ENCODE results near the gene MAP6. TPM values are rescaled to one million over a fixed set of nuclear protein-coding genes. Genes with fewer than 3 reads are reported as not detected.
A peak's percentile ranks its signal among the peaks of the same experiment; 100 is the strongest.

The MAP6 gene
- total and polyA plus RNA-seq, 9 of the 15 experiments (the other 6 are each of a cell fraction or from before 2014, with no cell fraction given): not detected

- TF ChIP-seq YBX1 (IDR thresholded peaks at IDR 0.05) (no peak), TFAM (CRISPR knock-in tag; conservative IDR thresholded peaks at IDR 0.05) (no peak), AFF1 (IDR thresholded peaks at IDR 0.05; ENCODE audit: low read depth in 1 of 2, partially characterized antibody in 2 of 2) (no peak), CTCFL (IDR thresholded peaks at IDR 0.05; ENCODE audit: borderline replicate concordance, insufficient read depth, low read depth, low read length, poor library complexity, severe bottlenecking) (peak; percentile 52), ESRRB (CRISPR knock-in tag; IDR thresholded peaks at IDR 0.05; ENCODE audit: borderline replicate concordance) (no peak), ARID3A (IDR thresholded peaks at IDR 0.05; ENCODE audit: borderline replicate concordance, low read depth, low read length) (no peak), KAT2B (IDR thresholded peaks at IDR 0.05; ENCODE audit: low read depth, low read length) (no peak), ZNF609 (CRISPR knock-in tag; IDR thresholded peaks at IDR 0.05; ENCODE audit: borderline replicate concordance) (no peak), SAFB2 (IDR thresholded peaks at IDR 0.05; ENCODE audit: borderline replicate concordance, low read depth, low read length, severe bottlenecking) (no peak), YY1 (IDR thresholded peaks at IDR 0.05; ENCODE audit: borderline replicate concordance in 1 of 3, control insufficient read depth in 1 of 3, extremely low read depth in 1 of 3, insufficient read depth in 3 of 3, insufficient read length in 1 of 3, insufficient replicate concordance in 2 of 3, low read depth in 1 of 3, low read length in 2 of 3) (peak in 2 of 3 experiments; percentile 33 to 66), ETV5 (CRISPR knock-in tag; IDR thresholded peaks at IDR 0.05; ENCODE audit: low read depth) (no peak), ZNF224 (CRISPR knock-in tag; IDR thresholded peaks at IDR 0.05) (no peak)
Observed at GRCh38 chr11:75597636-75598035, 71.2 kb downstream of the MAP6 start (continued).

All from K562 (cell line).